Esophagus muscularis mucosa (tissue), 4 donors: Measurements from ENCODE around the gene TTC31. TPM values are rescaled to one million over a fixed set of nuclear protein-coding genes. Genes with fewer than 3 reads are reported as not detected.

Experiments used
- DNase-seq: peaks from one replicate; pipeline ENCODE4 v3.0.0-alpha.2; 2017; ENCODE audit errors: extremely low spot score
- H3K27ac ChIP-seq, 4 donors: fragments of 200-600 bp; sonication (generic); replicated peaks in 1 of 4; 1 replicate in 3 of 4; 2 replicates in 1 of 4; pipeline ENCODE4 v1.5.1; 2016 to 2019; ENCODE audit warnings: mild to moderate bottlenecking in 1 of 4
- H3K27me3 ChIP-seq, 4 donors: fragments of 200-600 bp; sonication (generic); one replicate each; pipeline versions ENCODE4 v1.5.1 to v1.6.0; 2016 to 2019
- H3K36me3 ChIP-seq, 4 donors: fragments of 200-600 bp; sonication (generic); one replicate each; pipeline ENCODE4 v1.5.1; 2016 to 2019
- H3K4me1 ChIP-seq, 4 donors: fragments of 200-600 bp; sonication (generic); one replicate each; pipeline ENCODE4 v1.5.1; 2016 to 2019
- H3K4me3 ChIP-seq, 4 donors: fragments of 200-600 bp; sonication (generic); 1 replicate in 2 of 4; 2 replicates in 2 of 4; pipeline ENCODE4 v1.5.1; 2016 to 2019; ENCODE audit warnings: mild to moderate bottlenecking in 4 of 4, moderate library complexity in 1 of 4
- H3K9me3 ChIP-seq, 4 donors: fragments of 200-600 bp; sonication (generic); 1 replicate in 3 of 4; 2 replicates in 1 of 4; pipeline ENCODE4 v1.5.1; 2016 to 2019
- CTCF ChIP-seq, 3 experiments: fragments of 200-600 bp in 2 of 3; fragments of 450-650 bp in 1 of 3; sonication (generic) in 2 of 3; IDR thresholded peaks; one replicate each; pipeline ENCODE4 v1.5.1; 2017 to 2019; ENCODE audit warnings: antibody characterized with exemption in 3 of 3, mild to moderate bottlenecking in 2 of 3, moderate library complexity in 1 of 3
- EP300 ChIP-seq: sonication (generic); formaldehyde crosslinking; IDR thresholded peaks from one replicate; pipeline ENCODE4 v1.6.1; 2017; ENCODE audit warnings: antibody characterized with exemption
- POLR2A ChIP-seq: fragments of 450-650 bp; IDR thresholded peaks from one replicate; pipeline ENCODE4 v1.6.1; 2017; ENCODE audit warnings: antibody characterized with exemption, moderate library complexity, mild to moderate bottlenecking, low read depth
- POLR2AphosphoS5 ChIP-seq, 2 donors: sonication (generic); formaldehyde crosslinking; IDR thresholded peaks; one replicate each; pipeline ENCODE4 v1.6.1; 2017; ENCODE audit warnings: antibody characterized with exemption in 2 of 2
- WGBS: methylation state at CpG from one replicate; pipeline ENCODE4 v1.1.5; 2018; 5-methylcytosine and 5-hydroxymethylcytosine counted together
- intact Hi-C: fragments of 100-400 bp; cut with DNase I; formaldehyde crosslinking; loops from one replicate; pipeline ENCODE4 v1.15.1; 2023
- total RNA-seq, 4 donors: library from RNA; depleted of rRNA; stranded (reverse); fragments of >200 nt; gene quantifications; one replicate each; pipeline versions ENCODE4 v1.1.0 to v1.2.1, GENCODE V29; 2016

TTC31 gene
- total RNA-seq, 4 donors from 2014 or later = 17.4 to 23.0 (median 20.6) TPM

- peaks cover 7 to 23% (median 19%) of the 10 kb centered on the region in 4 donors for H3K36me3 ChIP-seq
- peaks cover 0 to 6% (median 0%) of the 10 kb centered on the region in 4 donors for H3K27me3 ChIP-seq
- intact Hi-C loops = no loop called here
- no peak for TF ChIP-seq POLR2AphosphoS5 (IDR thresholded peaks at IDR 0.05)
- TF ChIP-seq CTCF (IDR thresholded peaks at IDR 0.05) = no peak
- no peak for TF ChIP-seq POLR2A
- WGBS = 88% methylated on average over 23 of the region's 23 CpGs
- DNase-seq = no peak
- H3K27ac ChIP-seq = no peak overlapping the region
- no peaks in the 10 kb centered on the region for H3K9me3 ChIP-seq
- H3K4me3 ChIP-seq = no peak overlapping the region
- H3K4me1 ChIP-seq = peaks cover 1 to 18% (median 6%) of the 10 kb centered on the region in 4 donors
These were observed 53.5 kb downstream of the TTC31 start for GRCh38 chr2:74536166-74536950.

- no peak overlapping the region for H3K27ac ChIP-seq
- peaks cover 0 to 6% (median 0%) of the 10 kb centered on the region in 4 donors for H3K27me3 ChIP-seq
- TF ChIP-seq EP300 = no peak
- H3K4me1 ChIP-seq = peaks cover 0 to 13% (median under 1%) of the 10 kb centered on the region in 4 donors
- intact Hi-C loops = no loop called here
- no peaks in the 10 kb centered on the region for H3K9me3 ChIP-seq
- no peak overlapping the region for H3K4me3 ChIP-seq
- DNase-seq = no peak
- peaks cover 7 to 22% (median 18%) of the 10 kb centered on the region in 4 donors for H3K36me3 ChIP-seq
- WGBS = 73% methylated on average over 4 of the region's 4 CpGs
These were observed 54.3 kb downstream of the TTC31 start for GRCh38 chr2:74537140-74537539.

GRCh38 chr2:74538881-74539339, 56.0 kb downstream of the TTC31 start:
- peaks cover 0 to 13% (median 0%) of the 10 kb centered on the region in 4 donors for H3K4me1 ChIP-seq
- TF ChIP-seq CTCF (IDR thresholded peaks at IDR 0.05) = no peak
- TF ChIP-seq POLR2AphosphoS5 (IDR thresholded peaks at IDR 0.05) = no peak
- no peak for TF ChIP-seq EP300
- no peak for TF ChIP-seq POLR2A
- no peak for DNase-seq
- 74% methylated on average over 7 of the region's 7 CpGs for WGBS
- H3K27me3 ChIP-seq = peaks cover 0 to 6% (median 0%) of the 10 kb centered on the region in 4 donors
- H3K36me3 ChIP-seq = peaks cover 0 to 5% (median 1%) of the 10 kb centered on the region in 4 donors
- intact Hi-C loops = no loop called here
- no peaks in the 10 kb centered on the region for H3K9me3 ChIP-seq
- H3K27ac ChIP-seq = no peak overlapping the region
- H3K4me3 ChIP-seq = no peak overlapping the region

GRCh38 chr2:74540291-74540690, 57.4 kb downstream of the TTC31 start:
- DNase-seq = no peak
- H3K4me3 ChIP-seq = no peak overlapping the region
- peaks cover 0 to 6% (median 0%) of the 10 kb centered on the region in 4 donors for H3K27me3 ChIP-seq
- H3K36me3 ChIP-seq = no peaks in the 10 kb centered on the region
- peak overlapping the region in 3 of 4 donors; percentile 29 to 62 (median 42) for H3K27ac ChIP-seq
- intact Hi-C loops = no loop called here
- peaks cover 0 to 13% (median 0%) of the 10 kb centered on the region in 4 donors for H3K4me1 ChIP-seq
- 75% methylated on average over 5 of the region's 5 CpGs for WGBS
- H3K9me3 ChIP-seq = no peaks in the 10 kb centered on the region
- TF ChIP-seq CTCF (IDR thresholded peaks at IDR 0.05) (no peak), POLR2AphosphoS5 (IDR thresholded peaks at IDR 0.05) (peak in 1 of 2 donors; percentile 23)

- Histone ChIP-seq H3K27me3 (peaks cover 0 to 6% (median 0%) of the 10 kb centered on the region in 4 donors), H3K4me1 (peaks cover 0 to 13% (median under 1%) of the 10 kb centered on the region in 4 donors)
These were observed 60.1 kb downstream of the TTC31 start for GRCh38 chr2:74542978-74543377.

More at GRCh38 chr2:74542978-74543377, 60.1 kb downstream of the TTC31 start:
- Histone ChIP-seq H3K27ac (no peak overlapping the region), H3K36me3 (no peaks in the 10 kb centered on the region), H3K9me3 (no peaks in the 10 kb centered on the region), H3K4me3 (no peak overlapping the region)
- no peak for DNase-seq
- TF ChIP-seq EP300 (no peak), CTCF (IDR thresholded peaks at IDR 0.05) (no peak), POLR2AphosphoS5 (IDR thresholded peaks at IDR 0.05) (no peak)
- WGBS = 77% methylated on average over 1 of the region's 1 CpG
- intact Hi-C loops = no loop called here

Other genes with a start within 250 kb of the TTC31 start
- 1 to 10 TPM in 3 of 4 donors, under 1 TPM in 1; 0.50 to 1.8 (median 1.4) TPM for gene SLC4A5, start 139.7 kb upstream of the TTC31 start, total RNA-seq
- 100 to 1,000 TPM; 136 to 188 (median 162) TPM for gene DCTN1, start 102.8 kb upstream of the TTC31 start, total RNA-seq
- gene C2orf81, start 61.5 kb upstream of the TTC31 start, total RNA-seq = 1 to 10 TPM in 3 of 4 donors, under 1 TPM in 1; 0.66 to 4.6 (median 3.2) TPM
- gene WDR54, start 61.4 kb upstream of the TTC31 start, total RNA-seq = 10 to 100 TPM in 2 of 4 donors, 1 to 10 TPM in 2; 7.6 to 14.6 (median 11.9) TPM
- gene RTKN, start 41.1 kb upstream of the TTC31 start, total RNA-seq = 10 to 100 TPM in 2 of 4 donors, 1 to 10 TPM in 2; 8.4 to 14.1 (median 11.3) TPM
- 10 to 100 TPM in 3 of 4 donors, 1 to 10 TPM in 1; 8.7 to 16.6 (median 10.6) TPM for gene INO80B, start 28.0 kb upstream of the TTC31 start, total RNA-seq
- gene WBP1, start 24.6 kb upstream of the TTC31 start, total RNA-seq = 10 to 100 TPM; 40.0 to 56.4 (median 47.2) TPM
- gene MOGS, start 17.7 kb upstream of the TTC31 start, total RNA-seq = 10 to 100 TPM; 20.8 to 38.7 (median 28.3) TPM
- gene MRPL53, start 10.4 kb upstream of the TTC31 start, total RNA-seq = 10 to 100 TPM; 15.4 to 40.4 (median 38.8) TPM
- 10 to 100 TPM in 3 of 4 donors, 1 to 10 TPM in 1; 9.6 to 27.8 (median 19.2) TPM for gene CCDC142, start 83 bp upstream of the TTC31 start, total RNA-seq
- 1 to 10 TPM in 1 of 4 donors, under 1 TPM in 3; 0.32 to 1.7 (median 0.84) TPM for gene LBX2, start 16.5 kb downstream of the TTC31 start, total RNA-seq
- 10 to 100 TPM; 11.3 to 14.1 (median 12.7) TPM for gene PCGF1, start 24.6 kb downstream of the TTC31 start, total RNA-seq
- under 1 TPM in 3 of 4 donors, not detected in 1; 0.42 to 0.99 (median 0.84) TPM for gene TLX2, start 31.4 kb downstream of the TTC31 start, total RNA-seq
- not detected for gene DQX1, start 43.1 kb downstream of the TTC31 start, total RNA-seq
- gene AUP1, start 46.6 kb downstream of the TTC31 start, total RNA-seq = 10 to 100 TPM; 83.6 to 95.1 (median 89.6) TPM
- 10 to 100 TPM; 29.7 to 37.9 (median 31.9) TPM for gene HTRA2, start 46.9 kb downstream of the TTC31 start, total RNA-seq
- 1 to 10 TPM; 7.1 to 8.6 (median 7.7) TPM for gene LOXL3, start 70.9 kb downstream of the TTC31 start, total RNA-seq
- gene DOK1, start 71.6 kb downstream of the TTC31 start, total RNA-seq = 10 to 100 TPM; 11.9 to 26.5 (median 19.3) TPM
- gene M1AP, start 165.2 kb downstream of the TTC31 start, total RNA-seq = under 1 TPM in 2 of 4 donors, not detected in 2; 0.17 to 0.42 TPM
- gene SEMA4F, start 171.2 kb downstream of the TTC31 start, total RNA-seq = 1 to 10 TPM; 2.8 to 5.5 (median 5.3) TPM